ENCODE measurements around the gene ASB16. TPM values are rescaled to one million over a fixed set of nuclear protein-coding genes. Genes with fewer than 3 reads are reported as not detected.

The ASB16 gene
- total RNA-seq, 1 donor from 2014 or later: not detected

DNA sequence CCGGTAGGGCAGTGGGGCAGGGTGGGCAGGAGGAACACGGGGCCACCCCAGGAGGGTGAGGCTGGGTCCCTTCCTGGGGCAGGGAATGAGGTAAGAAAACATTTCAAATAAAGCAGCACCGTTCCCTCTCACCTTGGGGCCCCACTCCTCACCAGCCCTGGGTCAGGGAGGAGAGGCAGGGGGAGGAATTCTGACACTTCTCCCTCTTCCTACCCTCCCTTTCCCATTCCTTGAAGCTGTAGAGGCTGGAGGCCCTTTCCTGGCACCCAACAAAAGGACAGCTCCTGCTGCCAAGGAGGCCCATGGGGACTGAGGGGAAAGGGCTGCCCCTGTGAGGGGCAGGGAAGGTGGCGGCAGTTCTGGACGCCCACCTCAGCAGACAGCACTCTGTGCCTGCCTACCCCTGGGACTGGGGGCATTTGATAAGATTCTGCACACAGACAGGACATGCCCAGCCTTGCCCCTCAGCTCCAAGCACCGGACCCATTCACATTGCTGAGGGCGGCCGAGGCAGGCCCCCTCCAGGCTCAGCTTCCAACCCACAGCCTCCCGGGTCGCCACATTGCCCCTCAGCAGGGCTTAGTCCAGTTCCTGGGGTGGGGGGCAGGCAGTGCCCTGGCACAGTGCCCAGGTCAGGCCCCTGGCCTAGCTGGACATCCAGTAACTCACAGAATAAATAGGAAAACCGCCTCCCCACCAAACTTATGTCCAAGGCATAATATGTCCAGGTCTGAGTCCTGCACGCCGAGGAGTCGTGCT, 23.0 kb downstream of the ASB16 start:
- no peaks in the 10 kb centered on the region for H3K27me3 ChIP-seq
- H3K9me3 ChIP-seq (ENCODE audit: low read depth): no peaks in the 10 kb centered on the region
- Mint-ChIP-seq H3K4me3 (no peak overlapping the region), H3K27ac (no peak overlapping the region), H3K27me3 (ENCODE audit: insufficient read depth, low read depth) (peaks cover 8% of the 10 kb centered on the region), H3K36me3 (peaks cover 24% of the 10 kb centered on the region), H3K4me1 (peaks cover 16% of the 10 kb centered on the region), H3K9me3 (no peaks in the 10 kb centered on the region)
- H3K79me2 ChIP-seq (ENCODE audit: low read depth): peaks cover 21% of the 10 kb centered on the region
- peaks cover 7% of the 10 kb centered on the region for H3K4me1 ChIP-seq
- no peak overlapping the region for H2AFZ ChIP-seq (replicated peaks)
- peaks cover 6% of the 10 kb centered on the region for H4K20me1 ChIP-seq (ENCODE audit: low read depth)
- H3K4me3 ChIP-seq: no peak overlapping the region
- H3K9ac ChIP-seq: no peak overlapping the region
- H3K36me3 ChIP-seq: peaks cover 4% of the 10 kb centered on the region
- no peak for DNase-seq (ENCODE audit: low spot score)
- H3K27ac ChIP-seq: peak overlapping the region; percentile 46
- H3F3A ChIP-seq (ENCODE audit: low read depth): peaks cover 28% of the 10 kb centered on the region
- H3K4me2 ChIP-seq: no peak overlapping the region
- TF ChIP-seq, protein P1, sequence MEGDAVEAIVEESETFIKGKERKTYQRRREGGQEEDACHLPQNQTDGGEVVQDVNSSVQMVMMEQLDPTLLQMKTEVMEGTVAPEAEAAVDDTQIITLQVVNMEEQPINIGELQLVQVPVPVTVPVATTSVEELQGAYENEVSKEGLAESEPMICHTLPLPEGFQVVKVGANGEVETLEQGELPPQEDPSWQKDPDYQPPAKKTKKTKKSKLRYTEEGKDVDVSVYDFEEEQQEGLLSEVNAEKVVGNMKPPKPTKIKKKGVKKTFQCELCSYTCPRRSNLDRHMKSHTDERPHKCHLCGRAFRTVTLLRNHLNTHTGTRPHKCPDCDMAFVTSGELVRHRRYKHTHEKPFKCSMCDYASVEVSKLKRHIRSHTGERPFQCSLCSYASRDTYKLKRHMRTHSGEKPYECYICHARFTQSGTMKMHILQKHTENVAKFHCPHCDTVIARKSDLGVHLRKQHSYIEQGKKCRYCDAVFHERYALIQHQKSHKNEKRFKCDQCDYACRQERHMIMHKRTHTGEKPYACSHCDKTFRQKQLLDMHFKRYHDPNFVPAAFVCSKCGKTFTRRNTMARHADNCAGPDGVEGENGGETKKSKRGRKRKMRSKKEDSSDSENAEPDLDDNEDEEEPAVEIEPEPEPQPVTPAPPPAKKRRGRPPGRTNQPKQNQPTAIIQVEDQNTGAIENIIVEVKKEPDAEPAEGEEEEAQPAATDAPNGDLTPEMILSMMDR (IDR thresholded peaks at IDR 0.05): no peak
- no peak for TF ChIP-seq EZH2phosphoT487 (IDR thresholded peaks at IDR 0.05)
- TF ChIP-seq EZH2 (IDR thresholded peaks at IDR 0.05): no peak

DNA sequence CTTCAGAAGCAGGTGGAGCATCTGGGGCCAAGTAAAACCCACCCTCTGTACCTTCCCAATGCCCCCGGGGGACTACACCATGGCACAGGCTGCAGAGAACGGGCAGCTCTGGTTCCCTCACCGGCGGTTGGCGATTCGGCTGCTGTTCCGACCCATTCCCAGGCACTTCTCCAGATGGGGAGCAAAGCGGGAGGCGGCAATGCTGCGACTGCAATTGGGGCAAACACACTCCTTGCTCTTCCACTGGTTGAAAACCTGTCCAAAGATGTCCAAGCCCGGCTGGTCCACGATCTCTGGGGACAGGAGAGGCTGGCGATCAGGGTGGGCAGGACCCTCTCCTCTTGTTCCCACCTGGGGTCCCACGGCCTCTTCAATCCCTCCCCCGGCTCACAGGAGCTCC, 26.6 kb downstream of the ASB16 start:
- peaks cover 19% of the 10 kb centered on the region for H3K36me3 Mint-ChIP-seq
- no peak overlapping the region for H3K27ac Mint-ChIP-seq
- Histone ChIP-seq H3K4me1 (peaks cover 7% of the 10 kb centered on the region), H3K79me2 (ENCODE audit: low read depth) (peaks cover 26% of the 10 kb centered on the region), H3K27ac (no peak overlapping the region), H3F3A (ENCODE audit: low read depth) (peaks cover 39% of the 10 kb centered on the region), H3K4me3 (no peak overlapping the region), H4K20me1 (ENCODE audit: low read depth) (peaks cover 7% of the 10 kb centered on the region), H3K9ac (no peak overlapping the region), H2AFZ (replicated peaks) (no peak overlapping the region), H3K9me3 (ENCODE audit: low read depth) (no peaks in the 10 kb centered on the region), H3K4me2 (no peak overlapping the region), H3K36me3 (peaks cover 4% of the 10 kb centered on the region), H3K27me3 (no peaks in the 10 kb centered on the region)
- peak overlapping the region; percentile 86 for H3K4me3 Mint-ChIP-seq
- TF ChIP-seq EZH2 (IDR thresholded peaks at IDR 0.05): no peak
- TF ChIP-seq EZH2phosphoT487 (IDR thresholded peaks at IDR 0.05): no peak
- TF ChIP-seq, protein P1 (IDR thresholded peaks at IDR 0.05): no peak
- H3K4me1 Mint-ChIP-seq: peaks cover 19% of the 10 kb centered on the region
- H3K9me3 Mint-ChIP-seq: no peaks in the 10 kb centered on the region
- DNase-seq (ENCODE audit: low spot score): no peak
- peaks cover 7% of the 10 kb centered on the region for H3K27me3 Mint-ChIP-seq (ENCODE audit: insufficient read depth, low read depth)

DNA sequence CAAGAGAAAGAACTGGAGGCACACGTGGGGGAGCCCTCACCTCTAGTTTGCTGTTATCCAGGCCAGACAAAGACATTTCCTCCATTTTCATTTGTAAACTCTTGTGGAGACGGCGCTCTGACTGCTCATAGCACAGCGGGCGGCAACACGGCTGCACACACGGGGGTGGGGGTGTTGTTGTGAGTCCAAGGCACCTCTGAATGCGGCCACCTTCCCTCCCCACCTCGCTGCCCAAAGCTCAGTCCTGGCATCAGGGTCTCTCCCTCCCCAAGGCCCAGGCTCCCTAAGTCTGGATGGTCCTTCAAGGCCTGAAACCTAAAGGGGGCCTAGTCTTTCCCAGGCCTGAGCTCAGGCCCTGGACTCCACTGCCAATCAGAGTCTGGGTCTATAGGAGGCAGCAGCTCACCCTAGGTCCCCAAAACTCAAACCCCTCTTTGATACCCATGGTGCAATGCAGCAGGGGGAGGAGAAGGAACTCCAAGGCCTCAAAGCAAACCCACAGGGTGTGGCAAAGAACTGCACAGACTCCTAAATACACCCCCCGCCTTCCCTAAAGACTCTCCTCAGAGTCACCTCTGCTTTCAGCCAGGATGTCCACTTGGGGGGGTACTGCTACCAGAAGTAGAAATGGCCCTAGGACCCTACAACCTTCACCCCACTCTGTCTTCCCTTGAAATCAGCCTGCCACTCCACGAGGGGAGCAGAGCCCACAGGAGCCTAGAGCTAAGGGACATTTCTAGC, 27.6 kb downstream of the ASB16 start:
- no peaks in the 10 kb centered on the region for H3K9me3 Mint-ChIP-seq
- peak; percentile 45 for DNase-seq (ENCODE audit: low spot score)
- H3K4me2 ChIP-seq: peak overlapping the region; percentile 94
- H2AFZ ChIP-seq (replicated peaks): no peak overlapping the region
- peaks cover 8% of the 10 kb centered on the region for H3K27me3 Mint-ChIP-seq (ENCODE audit: insufficient read depth, low read depth)
- H4K20me1 ChIP-seq (ENCODE audit: low read depth): peaks cover 7% of the 10 kb centered on the region
- H3K36me3 ChIP-seq: peaks cover 4% of the 10 kb centered on the region
- peak overlapping the region; percentile 11 for H3K27ac ChIP-seq
- H3F3A ChIP-seq (ENCODE audit: low read depth): peaks cover 35% of the 10 kb centered on the region
- no peaks in the 10 kb centered on the region for H3K27me3 ChIP-seq
- H3K79me2 ChIP-seq (ENCODE audit: low read depth): peaks cover 26% of the 10 kb centered on the region
- H3K4me3 Mint-ChIP-seq: peak overlapping the region; percentile 86
- peaks cover 19% of the 10 kb centered on the region for H3K4me1 Mint-ChIP-seq
- no peaks in the 10 kb centered on the region for H3K9me3 ChIP-seq (ENCODE audit: low read depth)
- H3K9ac ChIP-seq: peak overlapping the region; percentile 70
- peak overlapping the region; percentile 42 for H3K27ac Mint-ChIP-seq
- H3K4me1 ChIP-seq: peaks cover 7% of the 10 kb centered on the region
- H3K4me3 ChIP-seq: peak overlapping the region; percentile 87
- TF ChIP-seq EZH2phosphoT487 (IDR thresholded peaks at IDR 0.05) (no peak), EZH2 (IDR thresholded peaks at IDR 0.05) (no peak)
- TF ChIP-seq, protein P1 (IDR thresholded peaks at IDR 0.05): no peak
- H3K36me3 Mint-ChIP-seq: peaks cover 19% of the 10 kb centered on the region

Measured in neural progenitor cell (in vitro differentiated cells).